A204.1 (cell line): ENCODE results near the gene KAZN.

Source experiments
- FAIRE-seq: peaks from 2 replicates; lab custom pipeline; 2012; peaks lifted over from hg19 to GRCh38; lab: Jason Lieb, UNC

The KAZN gene

DNA sequence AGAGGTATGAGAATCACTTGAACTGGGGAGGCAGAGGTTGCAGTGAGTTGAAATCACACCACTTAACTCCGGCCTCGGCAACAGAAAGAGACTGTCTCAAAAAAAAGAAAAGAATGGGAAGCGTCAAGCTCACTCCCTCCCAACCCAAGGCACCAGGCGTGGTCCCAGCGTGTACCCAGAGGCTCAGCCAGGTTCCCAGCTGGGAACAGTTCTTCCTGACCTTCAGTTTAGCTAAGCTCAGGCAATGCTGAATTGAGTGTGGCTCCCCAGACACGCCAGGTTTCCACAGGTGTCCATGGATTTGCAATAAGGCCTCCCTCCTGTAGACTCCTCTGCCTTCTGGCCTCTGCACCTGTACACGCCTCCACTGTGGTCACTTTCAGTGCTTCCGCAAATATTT is 414.3 kb downstream of the KAZN start:
- no peak for FAIRE-seq

DNA sequence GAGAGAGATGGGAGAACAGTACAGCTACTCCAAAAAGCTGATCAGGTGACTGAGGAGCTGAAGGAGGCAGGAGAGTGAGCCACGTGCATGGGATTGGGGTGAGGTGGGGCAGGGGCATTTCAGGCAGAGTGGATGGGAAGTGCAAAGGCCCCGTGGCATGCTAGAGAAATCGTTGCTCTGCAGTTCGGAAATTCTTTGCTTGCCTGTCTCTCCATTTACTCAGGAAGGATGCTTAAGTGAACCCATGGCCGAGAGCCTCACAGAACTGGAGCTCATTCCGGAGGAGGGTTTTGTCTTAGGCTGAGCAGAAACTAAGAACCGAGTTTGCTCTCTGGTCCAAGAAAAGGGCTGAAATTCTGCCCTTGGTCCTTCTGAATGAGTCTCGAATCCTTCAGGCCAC is 415.3 kb downstream of the KAZN start:
- no peak for FAIRE-seq

DNA sequence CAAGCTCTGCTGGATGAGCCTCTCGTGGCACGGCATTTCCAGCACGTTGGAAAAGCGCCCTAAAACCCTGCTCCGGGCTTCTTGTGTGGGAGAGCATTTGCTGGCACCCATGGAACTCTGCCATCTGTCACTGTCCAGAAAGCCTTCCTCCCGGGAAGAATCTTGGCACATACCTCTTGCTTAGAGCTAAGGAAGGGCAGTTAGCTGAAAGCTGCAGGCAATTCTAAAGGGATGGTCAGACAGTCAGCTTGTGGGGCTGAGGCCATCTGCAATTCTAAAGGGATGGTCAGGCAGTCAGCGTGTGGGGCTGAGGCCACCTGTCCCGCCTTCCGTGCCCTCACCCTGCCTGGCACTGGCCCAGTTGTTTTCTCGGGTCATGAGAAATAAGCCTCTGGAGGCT is 416.0 kb downstream of the KAZN start:
- no peak for FAIRE-seq

DNA sequence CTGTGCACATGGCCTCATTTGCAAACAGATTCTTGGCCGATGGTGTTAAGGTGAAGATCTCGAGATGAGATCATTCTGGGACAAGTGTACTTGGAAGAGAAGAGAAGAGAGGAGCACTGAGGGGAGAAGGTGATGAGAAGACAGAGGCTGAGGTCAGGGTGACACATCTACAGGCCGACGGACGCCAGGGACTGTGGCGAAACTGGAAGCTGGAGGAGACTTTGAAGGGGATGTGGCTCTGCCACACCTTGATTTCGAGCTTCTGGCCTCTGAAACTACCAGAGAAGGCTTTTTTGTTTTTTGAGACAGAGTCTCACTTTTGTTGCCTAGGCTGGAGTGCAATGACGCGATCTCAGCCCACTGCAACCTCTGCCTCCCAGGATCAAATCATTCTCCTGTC is 417.5 kb downstream of the KAZN start:
- FAIRE-seq: no peak

DNA sequence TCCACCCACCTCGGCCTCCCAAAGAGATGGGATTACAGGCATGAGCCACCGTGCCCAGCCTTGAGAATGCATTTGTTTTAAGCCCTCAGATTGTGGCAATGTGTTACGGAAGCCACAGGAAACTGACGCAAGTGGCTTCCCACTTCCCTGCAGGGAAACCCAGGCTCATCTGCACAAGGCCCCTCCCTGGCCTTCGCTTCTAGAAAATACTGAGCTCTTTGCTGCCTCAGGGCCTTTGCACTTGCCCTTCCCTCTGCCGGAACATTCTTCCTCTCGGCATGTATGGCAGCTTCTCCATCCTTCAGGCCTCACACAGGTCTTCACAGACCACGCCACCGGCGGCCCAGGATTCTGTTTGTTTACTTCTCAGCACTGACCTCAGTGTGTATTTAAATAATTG is 418.0 kb downstream of the KAZN start:
- no peak for FAIRE-seq

DNA sequence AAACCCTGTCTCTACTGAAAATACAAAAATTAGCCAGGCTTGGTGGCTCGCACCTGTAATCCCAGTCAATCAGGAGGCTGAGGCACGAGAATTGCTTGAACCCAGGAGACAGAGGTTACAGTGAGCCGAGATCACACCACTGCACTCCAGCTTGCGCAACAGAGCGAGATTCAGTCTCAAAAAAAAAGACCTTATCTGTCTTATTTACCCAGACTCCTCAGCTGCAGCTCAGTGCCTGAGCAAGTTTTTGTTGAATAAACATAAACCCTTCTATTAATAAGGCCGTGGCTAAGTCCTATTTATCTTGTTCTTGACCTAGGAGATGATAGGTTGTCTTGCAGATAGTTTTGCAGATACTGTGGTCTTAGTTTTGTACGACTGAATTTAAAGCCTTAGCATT is 418.6 kb downstream of the KAZN start:
- no peak for FAIRE-seq

DNA sequence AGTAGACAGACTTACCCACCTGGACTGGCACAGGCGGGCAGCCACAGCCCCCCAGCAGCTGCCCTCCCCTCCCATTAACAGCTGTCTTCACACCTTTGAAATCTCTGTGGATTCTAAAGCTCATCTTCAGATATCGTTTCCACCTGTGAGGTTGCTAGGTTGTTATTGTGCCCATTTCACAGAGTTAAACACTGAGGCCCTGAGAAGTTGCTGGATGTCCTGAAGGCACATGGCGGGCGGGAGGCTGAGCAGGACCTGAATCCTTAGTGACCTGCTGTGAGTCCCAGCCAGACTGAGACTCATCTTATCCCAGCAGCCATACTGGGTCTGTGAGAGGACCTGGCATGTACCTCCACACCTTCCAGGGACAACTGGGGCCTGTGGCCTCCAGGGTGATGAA is 420.3 kb downstream of the KAZN start:
- FAIRE-seq: no peak

DNA sequence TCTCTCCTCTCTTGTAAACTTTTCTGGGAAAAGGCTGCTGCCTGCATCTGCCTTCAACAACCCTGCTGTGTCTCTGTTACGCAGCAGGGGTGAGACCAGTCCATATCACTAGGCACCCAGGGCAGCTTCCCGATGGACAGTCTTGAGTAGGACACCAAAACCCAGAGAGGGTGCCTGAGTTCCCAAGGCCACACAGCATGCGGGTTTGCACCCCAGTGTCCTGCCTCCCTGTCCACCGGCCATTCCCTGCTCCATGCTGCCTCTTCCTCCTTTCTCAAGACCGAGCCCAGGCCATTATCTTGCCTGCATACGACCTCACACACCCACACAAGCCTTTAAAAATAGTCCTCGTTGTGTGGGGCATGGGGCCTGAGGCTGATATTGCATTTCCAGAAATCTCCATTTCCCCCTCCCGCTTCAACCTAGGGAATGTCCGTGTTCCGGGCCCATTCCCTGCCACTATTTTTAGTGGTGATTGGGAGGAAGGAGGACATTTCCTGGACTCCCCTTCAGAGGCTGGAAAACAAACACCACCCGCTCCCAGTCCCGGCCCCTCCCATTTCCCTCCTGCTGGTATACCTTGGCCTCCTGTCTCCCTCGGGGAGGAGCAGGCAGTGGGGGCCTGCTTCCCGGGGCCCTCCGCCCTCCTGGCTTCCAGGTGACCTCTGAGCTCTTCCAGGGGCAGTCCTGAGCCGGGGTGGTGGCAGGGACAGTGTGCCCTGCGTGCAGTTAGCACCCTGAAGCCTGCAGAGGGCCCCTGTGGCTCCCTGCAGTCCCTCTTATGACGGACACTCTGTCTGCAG is 422.7 kb downstream of the KAZN start:
- no peak for FAIRE-seq

DNA sequence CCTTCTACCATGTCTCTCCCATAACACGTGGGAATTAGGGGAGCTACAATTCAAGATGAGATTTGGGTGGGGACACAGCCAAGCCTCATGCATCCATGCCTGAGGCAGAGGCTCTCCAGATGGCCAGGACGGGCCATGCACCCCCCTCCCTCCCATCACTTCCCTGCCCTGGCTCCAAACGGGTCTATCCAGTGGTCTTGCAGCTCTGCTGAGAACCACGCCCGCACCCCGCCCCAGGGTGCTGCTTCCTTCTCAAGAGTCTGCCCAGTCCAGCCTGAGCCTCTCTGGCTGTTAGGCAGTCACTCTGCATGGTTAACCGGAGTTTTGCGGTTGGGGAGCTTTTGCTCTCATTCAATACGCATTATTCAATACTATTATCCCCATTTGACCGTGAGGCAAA is 423.6 kb downstream of the KAZN start:
- FAIRE-seq: no peak

DNA sequence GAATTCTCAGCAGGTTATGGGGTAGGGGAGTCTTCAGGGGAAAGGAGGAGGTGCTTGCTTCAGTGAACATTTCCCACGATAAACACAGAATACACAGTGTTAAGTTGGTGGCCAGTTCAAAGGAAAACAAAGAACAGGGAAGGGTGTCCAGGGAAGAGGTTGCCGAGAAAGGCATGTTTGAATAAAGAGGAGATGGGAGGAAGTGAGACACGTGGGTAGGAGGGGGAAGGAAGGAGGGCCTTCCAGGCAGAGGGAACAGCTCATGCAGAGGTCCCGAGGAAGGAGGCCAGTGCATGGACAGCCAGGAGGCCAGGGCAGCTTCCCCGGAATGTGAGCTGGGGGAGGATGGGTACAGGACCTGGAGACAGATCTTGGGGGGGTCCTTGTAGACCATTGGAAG is 424.7 kb downstream of the KAZN start:
- FAIRE-seq: no peak

DNA sequence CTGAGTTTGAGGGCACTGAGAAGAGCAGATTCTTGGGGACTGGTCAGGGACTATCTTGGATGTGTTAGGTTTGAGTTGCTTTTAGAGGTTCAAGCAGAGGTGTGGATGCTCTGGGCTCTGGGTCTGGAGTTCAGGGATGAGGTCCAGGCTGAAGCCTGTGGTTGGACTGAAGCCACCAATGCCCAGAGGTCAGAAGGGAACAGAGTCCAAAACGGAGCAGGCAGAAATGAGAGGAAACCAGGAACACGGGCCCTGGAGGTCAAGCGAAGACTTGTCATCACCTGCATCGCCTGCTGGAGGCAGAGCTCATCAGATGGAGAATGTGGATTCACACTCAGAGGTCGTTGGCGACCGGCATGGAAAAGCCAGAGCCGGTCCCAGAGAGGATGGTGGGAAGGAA is 425.5 kb downstream of the KAZN start:
- no peak for FAIRE-seq

DNA sequence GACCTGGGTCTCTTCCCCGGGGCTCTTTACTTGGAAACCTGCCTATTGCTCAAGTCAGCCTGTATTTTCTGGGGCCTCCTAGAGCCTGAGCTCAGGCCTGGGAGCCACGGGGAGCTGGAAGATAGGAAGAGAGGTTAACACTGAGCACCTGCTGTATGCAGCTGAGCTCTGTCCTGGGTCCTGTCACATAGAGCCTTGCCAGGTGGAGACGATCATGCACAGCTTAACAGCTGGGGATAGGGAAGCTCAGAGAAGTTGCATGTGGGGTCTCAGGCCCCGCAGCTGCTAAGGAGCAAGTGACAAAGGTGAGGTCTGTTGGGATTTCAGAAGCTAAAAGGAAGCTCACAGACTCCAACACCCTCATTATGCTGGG is 427.6 kb downstream of the KAZN start:
- no peak for FAIRE-seq

DNA sequence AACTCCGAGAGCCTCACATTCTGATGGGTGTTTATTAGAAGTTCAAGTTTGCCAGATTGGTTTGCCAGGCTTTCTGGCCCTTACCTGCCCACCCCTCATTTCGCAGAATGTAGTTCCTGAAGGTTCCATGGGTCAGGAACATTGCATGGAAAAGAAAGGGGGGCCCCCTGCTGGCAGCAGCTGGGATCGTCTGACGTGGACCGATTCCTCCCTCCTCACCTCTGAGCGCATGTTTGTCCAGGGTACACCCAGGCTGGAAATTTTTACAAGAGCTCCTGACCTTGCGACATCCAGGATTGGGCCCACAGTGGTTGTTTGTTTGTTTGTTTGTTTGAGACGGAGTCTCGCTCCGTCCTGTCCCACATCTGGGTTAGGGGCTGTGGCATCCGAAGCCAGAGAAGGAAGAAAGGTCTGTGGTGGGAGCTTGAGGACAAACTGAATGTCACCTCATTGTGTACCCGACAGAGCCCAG is 429.1 kb downstream of the KAZN start:
- no peak for FAIRE-seq

DNA sequence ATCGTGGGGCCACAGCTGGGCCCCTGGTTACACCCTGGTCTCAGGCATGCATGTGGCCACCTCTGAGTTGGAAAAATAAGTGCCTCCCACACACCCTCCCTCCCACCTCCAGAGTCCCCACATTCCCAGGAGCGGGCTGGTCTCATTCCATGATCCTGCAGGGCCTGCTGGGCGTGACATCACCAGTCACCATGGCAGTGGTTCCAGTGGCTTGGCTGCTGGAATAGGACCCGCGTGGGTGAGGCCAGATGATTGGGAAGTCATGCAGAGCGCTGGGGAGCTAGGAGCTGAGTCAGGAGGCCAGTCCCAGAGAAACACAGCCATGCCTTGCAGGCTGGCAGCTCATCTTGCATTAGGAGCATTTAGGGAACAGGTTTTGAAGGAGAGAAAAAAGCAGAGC is 429.6 kb downstream of the KAZN start:
- FAIRE-seq: no peak

DNA sequence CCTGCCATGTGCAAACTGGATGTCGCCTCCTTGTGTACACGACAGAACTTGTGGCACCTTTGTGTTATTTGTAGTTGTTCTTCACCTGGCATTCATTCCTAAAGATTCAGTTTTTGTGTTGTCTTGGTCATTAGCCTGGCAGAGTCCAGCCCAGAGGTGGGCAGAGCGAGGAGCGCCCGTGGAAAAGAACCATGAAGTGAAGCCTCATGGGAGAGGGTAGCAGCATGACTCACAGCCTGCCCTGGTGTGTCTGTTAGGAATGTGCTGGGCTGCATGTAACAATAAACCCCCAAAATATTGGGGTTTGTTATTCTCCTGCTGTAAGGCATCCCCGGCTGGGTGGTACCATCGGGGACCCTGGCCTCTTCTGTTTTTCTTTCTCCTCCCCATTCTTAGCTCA is 430.1 kb downstream of the KAZN start:
- no peak for FAIRE-seq

DNA sequence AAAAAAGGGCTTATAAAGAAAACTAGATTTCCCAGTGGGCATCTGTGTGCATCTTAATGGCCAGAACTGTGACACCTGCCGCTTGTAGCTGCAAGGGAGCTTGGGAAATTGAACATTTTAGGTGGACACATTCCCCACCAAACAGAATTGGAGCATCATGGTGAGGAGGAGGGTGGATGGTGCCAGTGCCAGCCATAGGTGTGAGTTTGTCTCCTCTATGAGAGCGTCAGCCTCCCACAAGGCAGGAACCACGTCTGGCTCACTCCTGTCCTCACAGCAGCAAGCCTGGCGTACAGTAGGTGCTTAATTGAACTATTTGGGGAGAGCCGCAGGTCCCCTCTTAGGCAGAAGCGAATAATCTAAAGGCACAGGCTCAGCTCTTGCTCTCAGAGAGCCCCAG is 430.6 kb downstream of the KAZN start:
- no peak for FAIRE-seq

DNA sequence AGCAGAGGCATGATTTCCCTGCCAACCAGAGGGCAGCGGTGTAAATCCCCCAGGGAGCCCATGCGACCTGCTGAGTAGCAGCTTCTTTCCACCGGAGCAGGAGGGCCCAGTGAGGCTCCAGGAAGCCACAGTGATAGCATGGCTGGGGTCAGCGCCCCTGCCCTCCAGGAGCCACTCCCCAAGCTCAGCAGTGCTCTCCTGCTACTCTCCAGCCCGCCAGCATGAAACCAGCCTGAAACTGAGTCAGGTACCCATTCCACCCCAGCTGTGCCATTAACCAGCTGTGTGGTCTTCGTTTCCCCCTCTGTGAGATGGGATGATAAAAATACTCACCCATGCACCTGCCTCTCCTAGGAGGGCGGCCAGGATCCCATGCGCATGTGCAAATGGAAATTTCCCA is 431.3 kb downstream of the KAZN start:
- FAIRE-seq: no peak

DNA sequence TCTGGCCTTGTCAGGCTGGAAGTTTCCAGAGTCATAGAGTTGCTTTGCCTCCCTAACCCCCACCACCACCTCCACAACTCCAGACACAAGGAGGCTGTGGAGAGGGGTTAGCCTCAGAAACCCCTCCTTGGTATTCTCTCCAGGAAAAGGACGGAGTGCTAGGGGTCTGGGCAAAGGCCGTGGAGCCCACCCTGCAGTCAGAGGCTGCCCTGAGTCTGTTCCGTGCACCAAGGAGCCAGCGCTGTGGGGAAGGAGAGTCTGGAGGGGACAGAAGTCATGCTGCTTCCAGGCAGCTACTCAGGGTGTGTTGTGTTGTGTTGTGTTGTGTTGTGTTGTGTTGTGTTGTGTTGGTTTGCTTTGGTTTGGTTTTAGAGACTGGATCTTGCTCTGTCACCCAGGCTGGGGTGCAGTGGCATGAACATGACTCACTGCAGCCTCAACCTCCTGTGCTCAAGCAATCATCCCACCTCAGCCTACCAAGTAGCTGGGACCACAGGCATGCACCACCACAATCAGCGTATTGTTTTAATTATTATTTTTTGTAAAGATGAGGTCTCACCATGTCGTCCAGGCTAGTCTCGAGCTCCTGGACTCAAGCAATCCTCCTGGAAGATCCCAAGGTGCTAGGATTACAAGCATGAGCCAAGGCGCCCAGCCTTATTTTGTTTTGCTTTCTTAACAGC is 432.9 kb downstream of the KAZN start:
- FAIRE-seq: no peak

DNA sequence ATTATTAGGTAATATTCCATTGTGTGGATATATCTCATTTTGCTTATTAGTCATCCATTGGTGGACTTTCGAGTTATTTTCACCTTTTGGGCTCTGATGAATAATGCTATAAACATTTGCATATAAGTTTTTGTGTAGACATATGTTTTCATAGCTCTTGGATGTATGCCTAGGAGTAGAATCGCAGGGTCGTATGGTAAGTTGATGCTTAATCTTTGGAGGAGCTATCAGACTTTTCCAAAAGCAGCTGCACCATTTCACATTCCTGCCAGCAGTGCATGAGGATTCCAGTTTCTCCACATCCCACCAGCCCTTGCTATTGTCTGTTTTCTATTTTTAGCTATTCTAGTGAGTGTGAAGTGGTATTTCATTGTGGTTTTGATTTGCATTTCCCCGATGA is 434.8 kb downstream of the KAZN start:
- FAIRE-seq: no peak

DNA sequence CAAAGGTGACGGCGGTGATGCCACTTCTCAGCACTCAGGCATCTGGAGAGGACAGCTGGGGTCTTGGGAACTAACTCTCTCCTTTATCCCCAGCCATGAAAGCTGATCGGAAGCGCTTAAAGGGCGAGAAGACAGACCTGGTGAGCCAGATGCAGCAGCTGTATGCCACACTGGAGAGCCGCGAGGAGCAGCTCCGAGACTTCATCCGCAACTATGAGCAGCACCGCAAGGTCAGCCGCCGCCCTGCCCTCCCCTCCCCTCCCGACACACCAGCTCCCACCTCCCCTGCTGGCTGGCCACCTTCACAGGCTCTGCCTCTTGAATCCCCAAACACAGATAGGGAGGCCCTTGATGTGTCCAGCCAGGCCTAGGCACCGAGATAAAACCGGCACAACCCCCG is 436.2 kb downstream of the KAZN start:
- FAIRE-seq: no peak

DNA sequence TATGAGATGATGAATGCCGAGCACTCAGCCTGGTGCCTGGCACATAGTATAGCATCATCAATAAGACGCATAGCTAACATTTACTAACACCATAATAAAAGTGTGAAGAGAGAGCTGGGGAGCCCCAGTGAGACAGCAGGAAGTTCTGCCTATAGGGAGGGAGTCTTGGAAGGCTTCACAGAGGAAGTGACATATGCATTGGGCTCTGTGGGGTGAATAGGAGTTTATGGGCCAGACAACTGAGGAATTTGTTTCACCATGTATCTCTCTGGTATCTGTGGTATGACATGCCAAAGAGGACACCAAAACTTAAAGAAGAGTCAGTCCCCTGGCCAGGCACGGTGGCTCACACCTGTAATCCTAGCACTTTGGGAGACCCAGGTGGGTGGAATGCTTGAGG is 436.8 kb downstream of the KAZN start:
- no peak for FAIRE-seq

DNA sequence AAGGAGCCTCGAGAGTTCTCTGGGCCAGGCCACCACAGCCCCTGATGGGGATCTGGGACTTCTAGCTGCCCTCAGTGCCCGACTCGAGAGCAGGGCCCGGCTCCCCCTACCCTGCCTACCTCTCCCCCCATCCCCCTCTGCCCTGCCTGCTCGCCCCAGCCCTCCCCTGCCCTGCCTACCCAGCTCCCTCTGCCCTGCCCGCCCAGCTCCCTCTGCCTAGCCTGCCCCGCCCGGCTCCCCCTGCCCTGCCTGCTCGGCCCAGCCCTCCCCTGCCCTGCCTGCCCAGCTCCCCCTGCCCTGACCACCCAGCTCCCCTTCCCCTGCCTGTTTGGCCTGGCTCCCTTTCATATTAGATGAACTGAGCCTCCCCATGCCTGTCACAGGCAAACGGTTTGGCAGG is 437.6 kb downstream of the KAZN start:
- FAIRE-seq: no peak

DNA sequence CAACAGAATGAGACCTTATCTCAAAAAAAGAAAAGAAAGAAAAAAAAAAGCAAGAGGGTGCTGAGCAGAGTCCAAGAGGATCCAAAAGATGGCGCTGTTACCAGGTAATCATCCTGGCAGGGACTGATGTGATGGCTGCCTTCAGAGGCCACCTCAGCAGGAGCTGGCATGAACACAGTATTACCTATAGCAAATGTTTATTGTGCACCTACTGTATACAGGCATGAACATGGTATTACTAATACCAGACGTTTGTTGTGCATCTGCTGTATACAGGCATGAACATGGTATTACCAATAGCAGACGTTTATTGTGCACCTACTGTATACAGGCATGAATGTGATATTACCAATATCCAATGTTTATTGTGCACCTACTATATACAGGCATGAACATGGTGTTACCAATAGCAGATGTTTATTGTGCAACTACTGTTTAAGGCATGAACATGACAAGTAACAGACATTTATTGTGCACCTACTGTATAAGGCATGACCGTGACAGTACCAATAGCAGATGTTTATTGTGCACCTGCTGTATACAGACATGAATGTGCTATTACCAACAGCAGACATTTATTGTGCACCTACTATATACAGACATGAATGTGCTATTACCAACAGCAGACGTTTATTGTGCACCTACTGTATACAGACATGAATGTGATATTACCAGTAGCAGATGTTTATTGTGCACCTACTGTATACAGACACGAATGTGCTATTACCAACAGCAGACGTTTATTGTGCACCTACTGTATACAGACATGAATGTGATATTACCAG is 439.9 kb downstream of the KAZN start:
- FAIRE-seq: no peak
